GM10248 (cell line): Measurements from ENCODE around the gene KBTBD8.

Experiments used
- CTCF ChIA-PET: fragments of 300-600 bp; sonication (Branson Sonifier 250); formaldehyde crosslinking; extraction: SDS; loops from one replicate; lab custom pipeline; 2021; ENCODE audit warnings: antibody characterized with exemption; lab: Yijun Ruan, JAX
- POLR2A ChIA-PET: fragments of 350-650 bp; sonication (Branson Sonifier 250); formaldehyde crosslinking; extraction: SDS; loops from one replicate; lab custom pipeline; 2020; ENCODE audit warnings: antibody characterized with exemption; lab: Yijun Ruan, JAX
- DNase-seq: peaks from one replicate; pipeline ENCODE4 v3.0.0; 2012; ENCODE audit errors: extremely low spot score
- CTCF ChIP-seq: IDR thresholded peaks from 2 replicates; pipeline ENCODE4 v1.5.1; 2012; ENCODE audit warnings: mild to moderate bottlenecking, low read depth; ENCODE audit errors: extremely low read depth, missing control alignments, control extremely low read depth

The KBTBD8 gene

GRCh38 chr3:66980791-66981190, 17.3 kb upstream of the KBTBD8 start:
- CTCF ChIA-PET: interaction anchor here (0.7 to 2.9 kb wide), 3 partner anchors 8 to 56 kb away, joined by 3 to 14 read pairs (median 6); no protein-coding TSS in a partner anchor
- POLR2A ChIA-PET: no interaction called here
- TF ChIP-seq CTCF: no peak
- DNase-seq: no peak

DNA sequence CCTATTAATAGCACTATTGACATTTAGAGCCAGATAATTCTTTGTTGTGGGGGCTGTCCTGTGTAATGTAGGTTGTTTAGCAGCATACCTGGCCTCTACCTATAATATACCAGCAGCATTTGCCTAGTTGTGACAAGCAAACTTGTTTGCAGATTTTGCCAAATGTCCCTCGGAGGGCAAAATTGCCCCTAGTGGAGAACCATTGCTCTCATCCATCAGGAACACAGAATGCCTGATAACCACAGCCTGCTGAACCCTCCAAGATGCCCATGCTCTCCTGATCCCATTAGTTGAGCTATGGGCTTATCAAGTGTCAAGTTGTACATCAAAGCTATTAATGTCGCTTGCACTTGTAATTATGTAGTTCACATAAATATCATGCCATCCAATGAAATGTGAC, 15.0 kb upstream of the KBTBD8 start:
- CTCF ChIA-PET: interaction anchor here (2.9 kb wide), 1 partner anchor 10 kb away, joined by 14 read pairs; no protein-coding TSS in a partner anchor
- DNase-seq: no peak
- POLR2A ChIA-PET: no interaction called here
- no peak for TF ChIP-seq CTCF

- POLR2A ChIA-PET: no interaction called here
- DNase-seq: no peak
- TF ChIP-seq CTCF: no peak
- CTCF ChIA-PET: interaction anchor here (1.6 kb wide), 1 partner anchor 13 kb away, joined by 8 read pairs; no protein-coding TSS in a partner anchor
These were observed 12.7 kb upstream of the KBTBD8 start for GRCh38 chr3:66985336-66985920.

- no peak for DNase-seq
- CTCF ChIA-PET: no interaction called here
- POLR2A ChIA-PET: no interaction called here
- TF ChIP-seq CTCF: no peak
These were observed 11.7 kb upstream of the KBTBD8 start for GRCh38 chr3:66986406-66986805.

- ChIA-PET CTCF (interaction anchor here (0.6 to 5.7 kb wide), 20 partner anchors 9 to 1889 kb away, joined by 3 to 83 read pairs (median 4); partner anchors contain the start of gene KBTBD8), POLR2A (no interaction called here)
- no peak for DNase-seq
- no peak for TF ChIP-seq CTCF
These were observed 8.9 kb upstream of the KBTBD8 start for GRCh38 chr3:66989241-66989640.

GRCh38 chr3:66989860-66990696, 8.0 kb upstream of the KBTBD8 start:
- ChIA-PET CTCF (interaction anchor here (0.8 to 5.7 kb wide), 25 partner anchors 8 to 1887 kb away, joined by 3 to 83 read pairs (median 4); partner anchors contain the start of gene KBTBD8), POLR2A (no interaction called here)
- DNase-seq: peak; percentile 35
- TF ChIP-seq CTCF: peak; percentile 58
